Astrocyte (in vitro differentiated cells and primary cell): ENCODE measurements around the gene LYZL1. TPM values are rescaled to one million over a fixed set of nuclear protein-coding genes. Genes with fewer than 3 reads are reported as not detected.

Experiments
- DNase-seq: peaks from one replicate; pipeline ENCODE4 v3.0.0-alpha.2; 2010; ENCODE audit warnings: low read depth
- FAIRE-seq: peaks from 2 replicates; lab custom pipeline; 2011; peaks lifted over from hg19 to GRCh38; lab: Jason Lieb, UNC
- H2AFZ ChIP-seq: 2 replicates; pipeline ENCODE4 v1.6.0; 2012; ENCODE audit warnings: low read depth, low read length, inconsistent platforms
- H3K27ac ChIP-seq: 2 replicates; pipeline ENCODE4 v1.5.1; 2011; ENCODE audit warnings: low read depth, low read length, inconsistent platforms
- H3K27me3 ChIP-seq: 2 replicates; pipeline ENCODE4 v1.6.0; 2011; ENCODE audit warnings: low read length, inconsistent platforms; ENCODE audit not compliant: insufficient read depth
- H3K36me3 ChIP-seq: 2 replicates; pipeline ENCODE4 v1.5.1; 2011; ENCODE audit warnings: low read length, inconsistent platforms; ENCODE audit not compliant: insufficient read depth
- H3K4me1 ChIP-seq: 2 replicates; pipeline ENCODE4 v1.5.1; 2011; ENCODE audit warnings: low read length, inconsistent platforms; ENCODE audit not compliant: insufficient read depth
- H3K4me2 ChIP-seq: 2 replicates; pipeline ENCODE4 v1.6.0; 2012; ENCODE audit warnings: low read length, inconsistent platforms
- H3K4me3 ChIP-seq: 2 replicates; pipeline ENCODE4 v1.5.1; 2011; ENCODE audit warnings: low read depth, mild to moderate bottlenecking, low read length, inconsistent platforms; ENCODE audit not compliant: insufficient read depth
- H3K79me2 ChIP-seq: 2 replicates; pipeline ENCODE4 v1.6.0; 2012; ENCODE audit warnings: mild to moderate bottlenecking, low read length, inconsistent platforms; ENCODE audit not compliant: insufficient read depth
- H3K9ac ChIP-seq: 2 replicates; pipeline ENCODE4 v1.6.0; 2012; ENCODE audit warnings: mild to moderate bottlenecking, low read length, inconsistent platforms
- H3K9me3 ChIP-seq: 2 replicates; pipeline ENCODE4 v1.5.1; 2012; ENCODE audit warnings: low read depth, mild to moderate bottlenecking, low read length, inconsistent platforms; ENCODE audit not compliant: insufficient read depth
- H4K20me1 ChIP-seq: 2 replicates; pipeline ENCODE4 v1.6.0; 2012; ENCODE audit warnings: low read length, inconsistent platforms; ENCODE audit not compliant: insufficient read depth
- H3K27ac Mint-ChIP-seq: one replicate; pipeline ENCODE4 v1.8.0; 2021; ENCODE audit warnings: mild to moderate bottlenecking, mixed read lengths; ENCODE audit not compliant: unreplicated experiment
- H3K27me3 Mint-ChIP-seq: one replicate; pipeline ENCODE4 v1.8.0; 2021; ENCODE audit warnings: low read depth, mixed read lengths; ENCODE audit not compliant: unreplicated experiment
- H3K36me3 Mint-ChIP-seq: one replicate; pipeline ENCODE4 v1.8.0; 2021; ENCODE audit warnings: low read depth, mixed read lengths; ENCODE audit not compliant: unreplicated experiment
- H3K4me1 Mint-ChIP-seq: one replicate; pipeline ENCODE4 v1.8.0; 2021; ENCODE audit warnings: low read depth, mixed read lengths; ENCODE audit not compliant: unreplicated experiment
- H3K4me3 Mint-ChIP-seq: one replicate; pipeline ENCODE4 v1.8.0; 2021; ENCODE audit warnings: mild to moderate bottlenecking, moderate library complexity, mixed read lengths; ENCODE audit not compliant: unreplicated experiment
- H3K9me3 Mint-ChIP-seq: one replicate; pipeline ENCODE4 v1.8.0; 2021; ENCODE audit warnings: mild to moderate bottlenecking, mixed read lengths; ENCODE audit not compliant: unreplicated experiment
- EZH2 ChIP-seq: IDR thresholded peaks from 2 replicates; pipeline ENCODE4 v1.6.1; 2012; ENCODE audit warnings: mild to moderate bottlenecking, low read length, inconsistent platforms; ENCODE audit not compliant: insufficient read depth
- total RNA-seq: library from RNA; stranded (reverse); gene quantifications from 2 replicates; pipeline ENCODE4 v1.2.1, GENCODE V29; 2021
- TF ChIP-seq, protein P1 (sequence below): IDR thresholded peaks from 2 replicates; pipeline ENCODE4 v1.5.1; 2011; ENCODE audit warnings: low read depth, mild to moderate bottlenecking, inconsistent platforms, low read length, moderate library complexity; ENCODE audit not compliant: insufficient read depth

The LYZL1 gene
- total RNA-seq, 1 donor from 2014 or later, result not detected

DNA sequence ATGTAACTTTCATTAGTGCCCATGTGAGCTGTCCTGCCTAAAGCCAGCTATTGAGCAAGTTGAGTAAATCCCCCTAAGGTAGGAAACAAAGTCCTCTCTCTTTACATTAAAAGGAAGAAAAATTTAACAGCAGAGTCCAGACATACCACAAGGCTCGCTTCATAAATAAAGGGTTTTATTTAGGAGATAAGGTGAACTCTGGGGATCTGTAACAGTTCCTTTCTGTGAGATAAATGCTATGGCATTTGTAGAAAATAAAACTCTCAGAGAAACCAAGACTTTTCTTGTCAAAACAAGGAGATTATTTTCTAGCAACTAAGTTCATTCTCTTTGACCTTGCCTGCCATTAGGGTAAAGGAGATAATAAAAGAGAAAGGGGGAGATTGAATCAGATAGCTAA, 32.3 kb upstream of the LYZL1 start:
- H3K9ac ChIP-seq, result peak overlapping the region; percentile 16
- TF ChIP-seq, protein P1, sequence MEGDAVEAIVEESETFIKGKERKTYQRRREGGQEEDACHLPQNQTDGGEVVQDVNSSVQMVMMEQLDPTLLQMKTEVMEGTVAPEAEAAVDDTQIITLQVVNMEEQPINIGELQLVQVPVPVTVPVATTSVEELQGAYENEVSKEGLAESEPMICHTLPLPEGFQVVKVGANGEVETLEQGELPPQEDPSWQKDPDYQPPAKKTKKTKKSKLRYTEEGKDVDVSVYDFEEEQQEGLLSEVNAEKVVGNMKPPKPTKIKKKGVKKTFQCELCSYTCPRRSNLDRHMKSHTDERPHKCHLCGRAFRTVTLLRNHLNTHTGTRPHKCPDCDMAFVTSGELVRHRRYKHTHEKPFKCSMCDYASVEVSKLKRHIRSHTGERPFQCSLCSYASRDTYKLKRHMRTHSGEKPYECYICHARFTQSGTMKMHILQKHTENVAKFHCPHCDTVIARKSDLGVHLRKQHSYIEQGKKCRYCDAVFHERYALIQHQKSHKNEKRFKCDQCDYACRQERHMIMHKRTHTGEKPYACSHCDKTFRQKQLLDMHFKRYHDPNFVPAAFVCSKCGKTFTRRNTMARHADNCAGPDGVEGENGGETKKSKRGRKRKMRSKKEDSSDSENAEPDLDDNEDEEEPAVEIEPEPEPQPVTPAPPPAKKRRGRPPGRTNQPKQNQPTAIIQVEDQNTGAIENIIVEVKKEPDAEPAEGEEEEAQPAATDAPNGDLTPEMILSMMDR, result no peak
- no peak for TF ChIP-seq EZH2
- Mint-ChIP-seq H3K4me1 (peaks cover 59% of the 10 kb centered on the region), H3K4me3 (no peak overlapping the region), H3K9me3 (peaks cover 2% of the 10 kb centered on the region), H3K36me3 (no peaks in the 10 kb centered on the region), H3K27me3 (no peaks in the 10 kb centered on the region), H3K27ac (peak overlapping the region; percentile 98)
- no peak overlapping the region for H3K4me3 ChIP-seq
- H2AFZ ChIP-seq, result no peak overlapping the region
- no peaks in the 10 kb centered on the region for H3K36me3 ChIP-seq
- H3K4me1 ChIP-seq, result peaks cover 43% of the 10 kb centered on the region
- peaks cover 3% of the 10 kb centered on the region for H3K27me3 ChIP-seq
- peak overlapping the region; percentile 66 for H3K4me2 ChIP-seq
- DNase-seq (no peak), FAIRE-seq (no peak)
- no peaks in the 10 kb centered on the region for H4K20me1 ChIP-seq
- no peaks in the 10 kb centered on the region for H3K9me3 ChIP-seq
- no peaks in the 10 kb centered on the region for H3K79me2 ChIP-seq
- H3K27ac ChIP-seq, result peak overlapping the region; percentile 38

DNA sequence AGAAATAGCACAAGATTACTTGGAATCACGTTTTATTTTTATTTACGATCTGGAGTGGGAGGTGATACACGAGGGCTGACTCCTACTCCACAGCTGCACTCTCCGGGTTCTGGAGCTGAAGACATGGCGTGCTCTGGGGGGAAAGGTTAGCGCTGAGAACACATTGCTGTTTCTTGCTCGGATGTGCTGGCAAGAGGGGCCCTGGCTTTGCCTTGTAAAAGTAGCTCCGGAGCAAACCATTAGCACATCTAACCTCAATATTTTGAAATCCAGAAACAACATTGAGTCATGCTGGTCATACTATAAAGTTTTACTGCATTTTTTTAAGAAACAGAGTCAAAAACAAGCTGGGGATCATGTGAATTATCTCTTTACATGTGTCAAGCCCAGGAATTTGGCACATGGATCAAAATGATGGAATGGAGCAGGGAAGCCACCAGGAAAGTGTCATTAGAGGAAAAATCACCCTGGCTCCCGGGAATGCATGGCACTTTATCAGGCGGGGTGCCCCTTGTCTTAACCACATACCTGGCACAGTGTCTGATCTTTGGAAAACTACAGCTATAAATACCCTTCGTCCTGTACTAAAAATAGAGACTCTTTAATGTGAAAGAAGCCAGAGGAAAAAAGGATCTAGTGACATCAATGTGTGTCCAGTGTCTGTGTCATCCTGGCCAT, 31.6 kb upstream of the LYZL1 start:
- peak; percentile 90 for DNase-seq
- Histone ChIP-seq H3K79me2 (no peaks in the 10 kb centered on the region), H3K9ac (peak overlapping the region; percentile 16), H3K9me3 (no peaks in the 10 kb centered on the region), H3K4me1 (peaks cover 43% of the 10 kb centered on the region), H2AFZ (no peak overlapping the region), H3K27me3 (peaks cover 3% of the 10 kb centered on the region), H3K4me2 (peak overlapping the region; percentile 66), H3K4me3 (no peak overlapping the region), H4K20me1 (no peaks in the 10 kb centered on the region), H3K27ac (peak overlapping the region; percentile 38), H3K36me3 (no peaks in the 10 kb centered on the region)
- TF ChIP-seq, protein P1, result no peak
- no peak for TF ChIP-seq EZH2
- no peak overlapping the region for H3K4me3 Mint-ChIP-seq
- peak overlapping the region; percentile 98 for H3K27ac Mint-ChIP-seq
- H3K9me3 Mint-ChIP-seq, result peaks cover 3% of the 10 kb centered on the region
- H3K27me3 Mint-ChIP-seq, result no peaks in the 10 kb centered on the region
- peaks cover 58% of the 10 kb centered on the region for H3K4me1 Mint-ChIP-seq
- peak; percentile 98 for FAIRE-seq
- H3K36me3 Mint-ChIP-seq, result no peaks in the 10 kb centered on the region

DNA sequence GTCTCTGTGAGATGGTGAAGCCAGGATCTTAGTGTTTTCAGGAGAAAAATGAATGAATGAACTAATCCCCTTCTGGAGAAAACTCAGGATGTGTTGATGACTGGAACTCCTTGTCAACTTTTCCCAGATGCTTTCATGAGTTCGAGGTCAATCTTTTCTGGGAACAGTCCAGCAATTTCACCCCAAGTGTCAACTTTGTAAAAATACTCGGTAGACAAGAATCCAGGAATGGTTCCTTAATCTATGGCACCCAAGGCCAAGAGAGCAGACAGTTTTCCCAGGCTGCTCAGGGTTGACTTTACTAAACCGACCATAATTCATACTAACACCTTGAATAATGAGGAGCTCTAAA, 31.1 kb upstream of the LYZL1 start:
- Mint-ChIP-seq H3K27ac (peak overlapping the region; percentile 98), H3K4me1 (peaks cover 53% of the 10 kb centered on the region), H3K9me3 (peaks cover 3% of the 10 kb centered on the region), H3K36me3 (no peaks in the 10 kb centered on the region), H3K4me3 (no peak overlapping the region), H3K27me3 (no peaks in the 10 kb centered on the region)
- DNase-seq, result no peak
- Histone ChIP-seq H2AFZ (no peak overlapping the region), H3K27me3 (peaks cover 3% of the 10 kb centered on the region), H3K4me1 (peaks cover 43% of the 10 kb centered on the region), H3K79me2 (no peaks in the 10 kb centered on the region), H3K4me2 (peak overlapping the region; percentile 66), H3K9me3 (no peaks in the 10 kb centered on the region), H3K27ac (peak overlapping the region; percentile 38), H3K9ac (no peak overlapping the region), H3K4me3 (no peak overlapping the region), H4K20me1 (no peaks in the 10 kb centered on the region), H3K36me3 (no peaks in the 10 kb centered on the region)
- FAIRE-seq, result no peak
- TF ChIP-seq, protein P1, result no peak
- no peak for TF ChIP-seq EZH2
